Nucleus accumbens (tissue), 56 donors: Measurements from ENCODE around the gene ABCC3.

Experiments
- DNase-seq, 56 donors: peaks; one replicate each; lab custom pipeline; 2025; lab: John Stamatoyannopoulos, UW

ABCC3 gene

GRCh38 chr17:50605429-50605828, 29.3 kb upstream of the ABCC3 start:
- no peak for DNase-seq

- DNase-seq, result no peak
These were observed 27.0 kb upstream of the ABCC3 start for GRCh38 chr17:50607522-50608175.

GRCh38 chr17:50608700-50609379, 25.8 kb upstream of the ABCC3 start:
- peak in 19 of 56 donors; percentile 5 to 61 (median 27) for DNase-seq

GRCh38 chr17:50609380-50610074, 25.2 kb upstream of the ABCC3 start:
- DNase-seq, result no peak

GRCh38 chr17:50611634-50612033, 23.0 kb upstream of the ABCC3 start:
- no peak for DNase-seq

- DNase-seq, result no peak
These were observed 22.4 kb upstream of the ABCC3 start for GRCh38 chr17:50612281-50612680.

- peak in 1 of 56 donors; percentile 16 for DNase-seq
These were observed 21.4 kb upstream of the ABCC3 start for GRCh38 chr17:50613007-50613992.

GRCh38 chr17:50614471-50615051, 20.1 kb upstream of the ABCC3 start:
- no peak for DNase-seq

- DNase-seq, result no peak
These were observed 18.9 kb upstream of the ABCC3 start for GRCh38 chr17:50615828-50616227.

GRCh38 chr17:50618300-50618699, 16.4 kb upstream of the ABCC3 start:
- peak in 8 of 56 donors; percentile 12 to 63 (median 26) for DNase-seq

- DNase-seq, result peak in 1 of 56 donors; percentile 13
These were observed 15.7 kb upstream of the ABCC3 start for GRCh38 chr17:50618941-50619340.

- no peak for DNase-seq
These were observed 15.2 kb upstream of the ABCC3 start for GRCh38 chr17:50619489-50619888.

- no peak for DNase-seq
These were observed 14.4 kb upstream of the ABCC3 start for GRCh38 chr17:50620237-50620636.

GRCh38 chr17:50620858-50621257, 13.8 kb upstream of the ABCC3 start:
- DNase-seq, result peak in 1 of 56 donors; percentile 5

GRCh38 chr17:50621574-50622031, 13.1 kb upstream of the ABCC3 start:
- DNase-seq, result peak in 1 of 56 donors; percentile 19

GRCh38 chr17:50624321-50624934, 10.3 kb upstream of the ABCC3 start:
- no peak for DNase-seq

GRCh38 chr17:50625032-50625871, 9.4 kb upstream of the ABCC3 start:
- no peak for DNase-seq

GRCh38 chr17:50626037-50626574, 8.6 kb upstream of the ABCC3 start:
- DNase-seq, result peak in 31 of 56 donors; percentile 6 to 80 (median 28)
